DND-41 (cell line): Measurements from ENCODE around the gene AJAP1.

Source experiments
- ATAC-seq: fragments of 200-7000 bp; cut with Tn5 transposase; 3 replicates; pipeline ENCODE4 v1.9.1; 2021; ENCODE audit warnings: low read depth; ENCODE audit not compliant: insufficient read depth
- DNase-seq: peaks from one replicate; pipeline ENCODE4 v3.0.0-alpha.2; 2020
- H2AFZ ChIP-seq: 2 replicates; pipeline ENCODE4 v1.6.0; 2012; ENCODE audit warnings: low read depth, low read length
- H3K27ac ChIP-seq: 2 replicates; pipeline ENCODE4 v1.5.1; 2012; ENCODE audit warnings: low read length, inconsistent platforms
- H3K27me3 ChIP-seq: fragments of 200-600 bp; sonication (generic); 2 replicates; pipeline ENCODE4 v1.6.0; 2012; ENCODE audit warnings: low read length, mild to moderate bottlenecking, inconsistent platforms; ENCODE audit not compliant: insufficient read depth, poor library complexity
- H3K36me3 ChIP-seq: 2 replicates; pipeline ENCODE4 v1.5.1; 2012; ENCODE audit warnings: low read length, inconsistent platforms; ENCODE audit not compliant: insufficient read depth
- H3K4me1 ChIP-seq: 2 replicates; pipeline ENCODE4 v1.5.1; 2012; ENCODE audit warnings: mild to moderate bottlenecking, low read length; ENCODE audit not compliant: insufficient read depth
- H3K4me2 ChIP-seq: 2 replicates; pipeline ENCODE4 v1.6.0; 2012; ENCODE audit warnings: mild to moderate bottlenecking, moderate library complexity, low read length, inconsistent platforms; ENCODE audit not compliant: insufficient read depth
- H3K4me3 ChIP-seq, 2 experiments: fragments of 200-600 bp in 1 of 2; shearing (Covaris generic) in 1 of 2; 2 replicates each; pipeline ENCODE4 v1.5.1; 2012 to 2016; ENCODE audit warnings: inconsistent platforms in 2 of 2, low read length in 2 of 2, mild to moderate bottlenecking in 2 of 2, low read depth in 1 of 2, moderate library complexity in 1 of 2
- H3K79me2 ChIP-seq: 2 replicates; pipeline ENCODE4 v1.6.0; 2012; ENCODE audit warnings: low read length, inconsistent platforms; ENCODE audit not compliant: insufficient read depth
- H3K9ac ChIP-seq: 2 replicates; pipeline ENCODE4 v1.6.0; 2012; ENCODE audit warnings: low read depth, mild to moderate bottlenecking, inconsistent platforms, low read length, moderate library complexity
- H3K9me3 ChIP-seq: 2 replicates; pipeline ENCODE4 v1.5.1; 2012; ENCODE audit warnings: low read length, moderate library complexity, mild to moderate bottlenecking, inconsistent platforms; ENCODE audit not compliant: insufficient read depth, severe bottlenecking
- H4K20me1 ChIP-seq: 2 replicates; pipeline ENCODE4 v1.6.0; 2012; ENCODE audit warnings: low read length; ENCODE audit not compliant: insufficient read depth
- CTCF ChIP-seq: IDR thresholded peaks from 2 replicates; pipeline ENCODE4 v1.5.1; 2012; ENCODE audit warnings: borderline replicate concordance, low read length, moderate library complexity, mild to moderate bottlenecking; ENCODE audit not compliant: poor library complexity, severe bottlenecking; ENCODE audit errors: extremely low read depth
- EZH2 ChIP-seq: IDR thresholded peaks from 3 replicates; pipeline ENCODE4 v1.6.1; 2012; ENCODE audit warnings: borderline replicate concordance, low read depth, mild to moderate bottlenecking, moderate library complexity, low read length, inconsistent platforms; ENCODE audit not compliant: severe bottlenecking

The AJAP1 gene

GRCh38 chr1:4772294-4773010, 118.0 kb downstream of the AJAP1 start:
- TF ChIP-seq CTCF (no peak), EZH2 (no peak)
- no peak overlapping the region for H3K27ac ChIP-seq
- no peak overlapping the region for H3K4me2 ChIP-seq
- no peak overlapping the region for H3K4me3 ChIP-seq
- H3K9me3 ChIP-seq: no peaks in the 10 kb centered on the region
- no peaks in the 10 kb centered on the region for H4K20me1 ChIP-seq
- H2AFZ ChIP-seq: no peak overlapping the region
- no peaks in the 10 kb centered on the region for H3K4me1 ChIP-seq
- no peaks in the 10 kb centered on the region for H3K27me3 ChIP-seq
- no peaks in the 10 kb centered on the region for H3K79me2 ChIP-seq
- no peak for DNase-seq
- no peaks in the 10 kb centered on the region for H3K36me3 ChIP-seq
- no peak for ATAC-seq
- no peak overlapping the region for H3K9ac ChIP-seq

GRCh38 chr1:4773226-4773625, 118.8 kb downstream of the AJAP1 start:
- H3K27me3 ChIP-seq: no peaks in the 10 kb centered on the region
- H3K36me3 ChIP-seq: no peaks in the 10 kb centered on the region
- H3K9ac ChIP-seq: no peak overlapping the region
- no peaks in the 10 kb centered on the region for H3K9me3 ChIP-seq
- no peak overlapping the region for H3K27ac ChIP-seq
- H2AFZ ChIP-seq: no peak overlapping the region
- ATAC-seq (no peak), DNase-seq (no peak)
- H4K20me1 ChIP-seq: no peaks in the 10 kb centered on the region
- H3K79me2 ChIP-seq: no peaks in the 10 kb centered on the region
- no peaks in the 10 kb centered on the region for H3K4me1 ChIP-seq
- no peak overlapping the region for H3K4me3 ChIP-seq
- TF ChIP-seq EZH2 (no peak), CTCF (no peak)
- no peak overlapping the region for H3K4me2 ChIP-seq

- Histone ChIP-seq H3K4me2 (no peak overlapping the region), H3K4me1 (no peaks in the 10 kb centered on the region), H3K4me3 (no peak overlapping the region), H3K9me3 (no peaks in the 10 kb centered on the region), H3K79me2 (no peaks in the 10 kb centered on the region), H4K20me1 (no peaks in the 10 kb centered on the region), H3K27me3 (no peaks in the 10 kb centered on the region), H3K36me3 (no peaks in the 10 kb centered on the region), H3K9ac (no peak overlapping the region), H2AFZ (no peak overlapping the region), H3K27ac (no peak overlapping the region)
- no peak for TF ChIP-seq CTCF
- TF ChIP-seq EZH2: no peak
- DNase-seq (no peak), ATAC-seq (no peak)
Observed at GRCh38 chr1:4775506-4775905, 121.1 kb downstream of the AJAP1 start.
